Measurements from ENCODE around the gene SFR1.

SFR1 gene

DNA sequence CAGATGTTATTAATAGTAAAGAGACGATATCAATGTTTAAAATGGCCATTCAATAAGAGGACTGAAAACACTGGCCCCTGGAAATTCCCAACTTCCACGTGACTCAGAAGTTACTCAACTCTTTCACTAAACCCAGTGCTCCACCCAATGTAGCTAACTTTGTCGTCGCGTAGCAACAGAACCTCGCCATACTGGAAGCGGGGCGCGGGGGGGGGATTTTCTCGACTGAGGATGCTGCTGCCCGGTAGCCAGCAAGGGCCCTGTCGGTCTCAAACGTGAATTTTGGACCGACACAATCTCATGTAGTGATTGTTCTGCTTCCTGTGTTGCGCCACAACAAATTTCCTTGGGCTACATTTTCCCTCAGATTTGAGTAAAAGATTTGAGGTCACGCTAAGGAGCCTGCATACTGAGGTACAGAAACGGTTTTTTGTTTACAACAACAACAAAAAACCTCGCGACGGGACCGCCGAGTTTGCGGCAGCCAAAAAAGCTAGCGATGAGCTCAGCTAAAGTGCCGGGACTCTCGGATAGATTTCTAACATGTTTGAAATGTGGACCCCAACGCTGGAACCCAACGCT lies 977 bp upstream of the SFR1 start:
- Histone ChIP-seq H3F3A (ENCODE audit: insufficient read depth, low read length) (peaks cover 24% of the 10 kb centered on the region), H3K36me3 (replicated peaks; ENCODE audit: insufficient read depth, low read length) (no peaks in the 10 kb centered on the region), H2AFZ (ENCODE audit: low read length) (peak overlapping the region; percentile 63), H4K20me1 (ENCODE audit: insufficient read depth, low read length) (no peaks in the 10 kb centered on the region), H3K4me3 (ENCODE audit: low read length) (peak overlapping the region; percentile 85), H3K79me2 (ENCODE audit: low read length) (no peaks in the 10 kb centered on the region), H3K9ac (ENCODE audit: low read length) (peak overlapping the region; percentile 99), H3K4me2 (ENCODE audit: low read depth, low read length) (peak overlapping the region; percentile 94), H3K9me3 (replicated peaks; ENCODE audit: insufficient read depth, low read length) (no peaks in the 10 kb centered on the region), H3K27me3 (replicated peaks; ENCODE audit: insufficient read depth, low read length) (no peaks in the 10 kb centered on the region), H3K4me1 (ENCODE audit: low read length) (peaks cover 16% of the 10 kb centered on the region), H3K27ac (ENCODE audit: low read length) (peak overlapping the region; percentile 99), H3K9me2 (replicated peaks; ENCODE audit: insufficient read depth, low read length) (no peaks in the 10 kb centered on the region)
- TF ChIP-seq, protein P1, sequence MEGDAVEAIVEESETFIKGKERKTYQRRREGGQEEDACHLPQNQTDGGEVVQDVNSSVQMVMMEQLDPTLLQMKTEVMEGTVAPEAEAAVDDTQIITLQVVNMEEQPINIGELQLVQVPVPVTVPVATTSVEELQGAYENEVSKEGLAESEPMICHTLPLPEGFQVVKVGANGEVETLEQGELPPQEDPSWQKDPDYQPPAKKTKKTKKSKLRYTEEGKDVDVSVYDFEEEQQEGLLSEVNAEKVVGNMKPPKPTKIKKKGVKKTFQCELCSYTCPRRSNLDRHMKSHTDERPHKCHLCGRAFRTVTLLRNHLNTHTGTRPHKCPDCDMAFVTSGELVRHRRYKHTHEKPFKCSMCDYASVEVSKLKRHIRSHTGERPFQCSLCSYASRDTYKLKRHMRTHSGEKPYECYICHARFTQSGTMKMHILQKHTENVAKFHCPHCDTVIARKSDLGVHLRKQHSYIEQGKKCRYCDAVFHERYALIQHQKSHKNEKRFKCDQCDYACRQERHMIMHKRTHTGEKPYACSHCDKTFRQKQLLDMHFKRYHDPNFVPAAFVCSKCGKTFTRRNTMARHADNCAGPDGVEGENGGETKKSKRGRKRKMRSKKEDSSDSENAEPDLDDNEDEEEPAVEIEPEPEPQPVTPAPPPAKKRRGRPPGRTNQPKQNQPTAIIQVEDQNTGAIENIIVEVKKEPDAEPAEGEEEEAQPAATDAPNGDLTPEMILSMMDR (IDR thresholded peaks at IDR 0.05; ENCODE audit: low read length) = no peak
- no peak for TF ChIP-seq EZH2phosphoT487 (IDR thresholded peaks at IDR 0.05; ENCODE audit: low read length)
- TF ChIP-seq EZH2 (optimal IDR thresholded peaks at IDR 0.05; ENCODE audit: low read depth, low read length) = no peak
- peak; percentile 93 for DNase-seq

GRCh38 chr10:104122225-104123107 lies 495 bp downstream of the SFR1 start:
- H4K20me1 ChIP-seq (ENCODE audit: insufficient read depth, low read length) = no peaks in the 10 kb centered on the region
- no peaks in the 10 kb centered on the region for H3K9me2 ChIP-seq (replicated peaks; ENCODE audit: insufficient read depth, low read length)
- TF ChIP-seq EZH2phosphoT487 (IDR thresholded peaks at IDR 0.05; ENCODE audit: low read length) (no peak), EZH2 (optimal IDR thresholded peaks at IDR 0.05; ENCODE audit: low read depth, low read length) (no peak)
- TF ChIP-seq, protein P1 (IDR thresholded peaks at IDR 0.05; ENCODE audit: low read length) = no peak
- H3K9me3 ChIP-seq (replicated peaks; ENCODE audit: insufficient read depth, low read length) = no peaks in the 10 kb centered on the region
- peak; percentile 44 for DNase-seq
- H3K79me2 ChIP-seq (ENCODE audit: low read length) = no peaks in the 10 kb centered on the region
- peaks cover 16% of the 10 kb centered on the region for H3K4me1 ChIP-seq (ENCODE audit: low read length)
- peak overlapping the region; percentile 64 for H2AFZ ChIP-seq (ENCODE audit: low read length)
- peak overlapping the region; percentile 81 for H3K9ac ChIP-seq (ENCODE audit: low read length)
- no peaks in the 10 kb centered on the region for H3K27me3 ChIP-seq (replicated peaks; ENCODE audit: insufficient read depth, low read length)
- peak overlapping the region; percentile 72; the same call in 1 of the 2 replicates for H3K27ac ChIP-seq (ENCODE audit: low read length)
- peak overlapping the region; percentile 72 for H3K4me2 ChIP-seq (ENCODE audit: low read depth, low read length)
- H3K36me3 ChIP-seq (replicated peaks; ENCODE audit: insufficient read depth, low read length) = no peaks in the 10 kb centered on the region
- peak overlapping the region; percentile 71 for H3K4me3 ChIP-seq (ENCODE audit: low read length)
- peaks cover 24% of the 10 kb centered on the region for H3F3A ChIP-seq (ENCODE audit: insufficient read depth, low read length)

DNA sequence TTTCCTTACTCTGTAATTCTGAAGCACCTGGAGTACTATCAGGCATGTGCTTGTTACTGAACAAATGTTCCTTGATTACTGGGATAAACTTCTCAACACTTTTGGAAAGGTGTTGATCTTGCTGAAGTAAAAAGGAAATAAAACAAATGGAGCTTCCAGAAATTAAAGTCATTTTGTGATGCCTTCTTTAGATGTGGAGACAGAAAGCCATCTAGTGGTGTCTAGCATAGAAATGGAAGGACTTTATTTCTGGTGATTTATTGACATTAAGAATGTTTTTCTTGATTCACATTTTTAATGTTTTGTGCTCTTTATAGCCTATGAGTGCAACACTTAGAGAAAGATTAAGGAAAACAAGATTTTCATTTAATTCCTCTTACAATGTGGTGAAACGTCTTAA lies 1.4 kb downstream of the SFR1 start:
- H3K9ac ChIP-seq (ENCODE audit: low read length) = no peak overlapping the region
- H3K9me2 ChIP-seq (replicated peaks; ENCODE audit: insufficient read depth, low read length) = no peaks in the 10 kb centered on the region
- H3K9me3 ChIP-seq (replicated peaks; ENCODE audit: insufficient read depth, low read length) = no peaks in the 10 kb centered on the region
- DNase-seq = peak; percentile 21
- no peaks in the 10 kb centered on the region for H3K36me3 ChIP-seq (replicated peaks; ENCODE audit: insufficient read depth, low read length)
- H2AFZ ChIP-seq (ENCODE audit: low read length) = no peak overlapping the region
- peaks cover 16% of the 10 kb centered on the region for H3K4me1 ChIP-seq (ENCODE audit: low read length)
- no peaks in the 10 kb centered on the region for H3K79me2 ChIP-seq (ENCODE audit: low read length)
- no peaks in the 10 kb centered on the region for H3K27me3 ChIP-seq (replicated peaks; ENCODE audit: insufficient read depth, low read length)
- no peak overlapping the region for H3K4me3 ChIP-seq (ENCODE audit: low read length)
- no peaks in the 10 kb centered on the region for H4K20me1 ChIP-seq (ENCODE audit: insufficient read depth, low read length)
- no peak overlapping the region for H3K27ac ChIP-seq (ENCODE audit: low read length)
- peaks cover 24% of the 10 kb centered on the region for H3F3A ChIP-seq (ENCODE audit: insufficient read depth, low read length)
- TF ChIP-seq, protein P1 (IDR thresholded peaks at IDR 0.05; ENCODE audit: low read length) = peak; percentile 41
- TF ChIP-seq EZH2phosphoT487 (IDR thresholded peaks at IDR 0.05; ENCODE audit: low read length) = no peak
- H3K4me2 ChIP-seq (ENCODE audit: low read depth, low read length) = peak overlapping the region; percentile 72; the same call in 1 of the 2 replicates

Measured in MM.1S (cell line).